ENCODE results near the gene NDUFS6.
"Not testable (repeated sequence)": the region's sequence is repeated elsewhere in the genome, so short reads cannot be mapped to it uniquely, and the experiment has no call there.

NDUFS6 gene

GRCh38 chr5:1781107-1781506 is 20.1 kb upstream of the NDUFS6 start:
- in situ Hi-C loops (cut with MboI; ENCODE audit: low sequenced_read_pairs) = no loop called here

- in situ Hi-C loops (cut with MboI; ENCODE audit: low sequenced_read_pairs) = no loop called here
These were observed 19.4 kb upstream of the NDUFS6 start for GRCh38 chr5:1781726-1782384.

- in situ Hi-C loops (cut with MboI; ENCODE audit: low sequenced_read_pairs) = no loop called here
These were observed 18.6 kb upstream of the NDUFS6 start for GRCh38 chr5:1782385-1783215.

DNA sequence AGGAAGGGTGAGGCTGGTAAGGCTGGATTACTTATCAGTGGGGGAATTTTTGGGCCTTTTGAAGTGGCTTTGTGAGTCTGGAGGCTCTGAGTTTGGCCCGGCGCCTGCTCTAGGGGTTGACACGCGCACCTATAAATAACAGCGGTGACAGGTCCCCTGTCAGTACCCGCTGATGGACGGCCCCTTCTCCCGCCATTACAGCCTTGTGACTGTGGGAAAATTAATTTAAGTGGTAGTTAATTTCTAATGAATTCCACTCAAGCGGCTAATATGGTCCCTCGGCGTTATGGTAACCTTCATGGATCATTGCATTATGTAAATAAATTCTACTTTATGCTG is 18.0 kb upstream of the NDUFS6 start:
- in situ Hi-C loops (cut with MboI; ENCODE audit: low sequenced_read_pairs) = no loop called here

GRCh38 chr5:1784197-1785050 is 16.8 kb upstream of the NDUFS6 start:
- in situ Hi-C loops (cut with MboI; ENCODE audit: low sequenced_read_pairs) = no loop called here

DNA sequence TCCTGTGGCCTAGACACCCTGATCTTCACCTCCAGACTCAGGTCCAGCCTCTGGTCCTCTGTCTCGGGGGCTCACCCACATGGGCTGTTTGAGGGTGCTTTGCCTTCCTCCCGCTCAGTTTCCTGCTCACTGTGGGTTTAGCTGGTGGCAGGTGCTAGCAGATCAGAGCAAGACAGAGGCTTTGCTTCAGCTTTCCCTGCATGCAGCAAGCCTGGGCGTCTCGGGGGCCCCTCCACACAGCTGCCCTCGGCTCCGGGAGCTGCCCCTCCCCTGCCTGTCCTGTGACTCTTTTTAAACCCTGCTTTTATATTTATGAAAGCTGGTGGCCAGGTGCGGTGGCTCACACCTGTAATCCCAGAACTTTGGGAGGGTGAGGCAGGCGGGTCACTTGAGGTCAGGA is 16.1 kb upstream of the NDUFS6 start:
- in situ Hi-C loops (cut with MboI; ENCODE audit: low sequenced_read_pairs) = no loop called here

- in situ Hi-C loops (cut with MboI; ENCODE audit: low sequenced_read_pairs) = no loop called here
These were observed 15.2 kb upstream of the NDUFS6 start for GRCh38 chr5:1785984-1786383.

GRCh38 chr5:1786621-1787471 is 14.4 kb upstream of the NDUFS6 start:
- in situ Hi-C loops (cut with MboI; ENCODE audit: low sequenced_read_pairs) = no loop called here

GRCh38 chr5:1787472-1788047 is 13.6 kb upstream of the NDUFS6 start:
- in situ Hi-C loops (cut with MboI; ENCODE audit: low sequenced_read_pairs) = no loop called here

GRCh38 chr5:1788200-1788599 is 13.0 kb upstream of the NDUFS6 start:
- in situ Hi-C loops (cut with MboI; ENCODE audit: low sequenced_read_pairs) = no loop called here

- in situ Hi-C loops (cut with MboI; ENCODE audit: low sequenced_read_pairs) = no loop called here
These were observed 12.4 kb upstream of the NDUFS6 start for GRCh38 chr5:1788828-1789227.

DNA sequence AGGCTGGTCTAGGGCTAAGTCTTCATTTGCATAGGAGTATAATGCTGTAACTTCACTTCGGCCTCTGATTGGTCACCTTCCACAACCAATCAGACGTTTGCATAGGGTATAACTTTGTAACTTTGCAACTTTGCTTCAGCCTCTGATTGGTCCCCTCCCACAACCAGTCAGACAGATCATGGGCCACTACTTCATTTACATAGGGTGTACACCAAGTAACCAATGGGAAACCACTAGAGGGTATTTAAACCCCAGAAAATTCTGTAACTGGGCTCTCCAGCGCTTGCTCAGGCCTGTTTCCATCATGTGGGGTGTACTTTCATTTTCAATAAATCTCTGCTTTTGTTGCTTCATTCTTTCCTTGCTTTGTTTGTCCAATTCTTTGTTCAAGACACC is 11.8 kb upstream of the NDUFS6 start:
- in situ Hi-C loops (cut with MboI; ENCODE audit: low sequenced_read_pairs) = not testable (repeated sequence)

DNA sequence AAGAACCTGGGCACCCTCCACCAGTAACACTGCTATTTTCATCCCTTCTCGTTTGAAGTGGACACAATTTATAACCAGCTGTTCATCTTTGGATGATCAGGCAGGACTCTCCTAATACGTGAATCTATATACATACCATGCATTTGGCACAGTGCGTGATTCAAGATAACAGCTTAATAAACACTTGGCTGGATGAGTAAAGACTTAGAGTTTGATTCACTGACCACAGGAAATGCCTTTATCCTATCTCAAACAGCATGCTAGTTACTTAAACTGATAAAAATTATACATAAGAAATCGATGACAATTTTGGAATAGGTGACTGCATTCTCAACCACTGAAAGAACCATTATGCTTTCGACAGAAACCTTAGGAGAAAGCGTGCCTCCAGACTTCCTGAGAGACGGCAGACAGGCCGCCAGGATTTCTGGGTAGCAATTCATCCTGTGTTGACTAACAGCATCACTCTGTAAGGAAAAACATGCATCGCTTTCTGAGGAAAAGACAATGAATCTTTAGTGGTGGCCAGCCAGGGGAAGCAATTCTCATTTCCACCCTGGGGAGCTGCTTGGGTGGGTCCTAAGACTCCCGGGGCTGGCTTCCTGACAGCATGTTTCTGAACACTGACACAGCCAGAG is 11.3 kb upstream of the NDUFS6 start:
- in situ Hi-C loops (cut with MboI; ENCODE audit: low sequenced_read_pairs) = no loop called here

GRCh38 chr5:1791176-1791575 is 10.0 kb upstream of the NDUFS6 start:
- in situ Hi-C loops (cut with MboI; ENCODE audit: low sequenced_read_pairs) = no loop called here

- in situ Hi-C loops (cut with MboI; ENCODE audit: low sequenced_read_pairs) = no loop called here
These were observed 8.4 kb upstream of the NDUFS6 start for GRCh38 chr5:1792842-1793266.

- in situ Hi-C loops (cut with MboI; ENCODE audit: low sequenced_read_pairs) = no loop called here
These were observed 7.9 kb upstream of the NDUFS6 start for GRCh38 chr5:1793301-1793740.

DNA sequence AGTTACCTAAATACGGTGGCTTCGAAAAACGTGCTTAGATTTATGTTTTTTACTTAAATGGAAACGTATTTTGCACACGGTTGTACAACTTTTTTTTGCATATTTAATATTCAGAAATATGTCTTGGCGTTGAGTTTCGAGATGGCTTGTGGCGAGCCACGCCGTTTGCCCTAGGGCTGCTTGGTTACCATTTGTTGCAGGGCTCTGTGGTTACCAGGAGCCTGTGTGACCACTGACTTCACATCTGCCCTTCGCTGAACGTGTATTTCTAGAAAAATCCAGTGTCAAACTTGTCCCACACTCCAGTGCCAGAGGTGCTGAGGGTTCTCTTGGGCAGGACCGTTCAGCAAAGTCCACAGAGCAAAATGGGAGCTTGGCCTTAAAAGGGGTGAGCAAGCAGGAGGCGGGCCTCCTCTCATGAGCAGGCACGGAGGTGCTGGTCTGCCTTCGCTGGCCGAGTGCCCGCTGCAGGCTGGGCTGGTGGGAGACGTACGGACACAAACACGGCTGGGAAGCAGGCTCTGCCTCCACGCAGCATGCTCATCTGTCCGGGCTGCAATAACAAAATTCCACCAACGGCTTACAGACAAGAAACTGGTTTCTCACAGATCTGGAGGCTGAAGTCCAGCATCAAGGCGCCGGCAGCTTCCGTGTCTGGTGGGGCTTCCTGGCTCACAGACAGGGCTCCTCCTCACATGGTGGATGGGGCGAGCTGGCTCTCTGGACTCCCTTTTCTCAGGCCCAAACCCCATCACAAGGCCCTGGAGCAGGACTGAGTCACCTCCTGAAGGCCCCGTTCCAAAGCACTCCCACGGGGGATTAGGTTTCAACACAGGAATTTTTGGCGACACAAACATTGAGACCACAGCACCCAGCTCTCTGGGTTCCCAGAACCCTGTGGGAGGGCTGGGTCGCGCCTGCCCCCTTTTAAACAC is 7.0 kb upstream of the NDUFS6 start:
- in situ Hi-C loops (cut with MboI; ENCODE audit: low sequenced_read_pairs) = no loop called here

GRCh38 chr5:1794901-1795290 is 6.3 kb upstream of the NDUFS6 start:
- in situ Hi-C loops (cut with MboI; ENCODE audit: low sequenced_read_pairs) = no loop called here

DNA sequence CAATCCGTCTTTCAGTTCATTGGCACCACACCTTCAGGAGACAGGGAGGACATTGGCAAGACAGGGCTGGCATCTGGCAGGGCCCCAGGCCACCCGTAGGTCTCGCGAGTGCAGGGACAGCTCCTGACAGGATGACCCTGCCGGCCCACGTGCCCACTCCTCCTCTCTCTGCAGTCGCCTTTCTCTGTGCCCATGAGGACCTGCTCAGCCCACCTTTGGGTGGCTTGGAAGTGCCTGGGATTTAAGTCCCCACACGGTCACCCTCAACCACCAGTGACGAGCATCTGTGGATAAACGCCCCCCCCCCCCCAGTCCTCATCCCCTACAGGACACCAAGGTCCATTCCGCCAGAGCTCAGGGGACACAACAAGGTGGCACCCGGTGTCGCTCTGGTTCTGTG is 5.7 kb upstream of the NDUFS6 start:
- in situ Hi-C loops (cut with MboI; ENCODE audit: low sequenced_read_pairs) = no loop called here

Data from HL-60/S4 treated with retinoic acid at 250 ng/mL for 4 days and 3 days (cell line).